HEK293T (cell line): ENCODE measurements around the gene SLAMF1.

Experiments
- ARNT ChIP-seq: fragments of 450-650 bp; IDR thresholded peaks from 2 replicates; pipeline ENCODE4 v1.6.1; 2017; ENCODE audit warnings: mild to moderate bottlenecking
- CTBP1 ChIP-seq: fragments of 450-650 bp; IDR thresholded peaks from 2 replicates; pipeline ENCODE4 v1.6.1; 2016; ENCODE audit warnings: borderline replicate concordance
- LEF1 ChIP-seq: fragments of 450-650 bp; IDR thresholded peaks from 2 replicates; pipeline ENCODE4 v1.6.1; 2017; ENCODE audit warnings: mild to moderate bottlenecking, borderline replicate concordance
- SP1 ChIP-seq: fragments of 450-650 bp; IDR thresholded peaks from 2 replicates; pipeline ENCODE4 v1.6.1; 2017
- TARDBP ChIP-seq: fragments of 450-650 bp; IDR thresholded peaks from 2 replicates; pipeline ENCODE4 v1.6.1; 2016

GRCh38 chr1:160658814-160659193, 12.0 kb upstream of the SLAMF1 start:
- TF ChIP-seq LEF1 = no peak
- TF ChIP-seq TARDBP = no peak
- no peak for TF ChIP-seq ARNT
- TF ChIP-seq SP1 = no peak
- no peak for TF ChIP-seq CTBP1
